Endothelial cell of umbilical vein (primary cell): ENCODE results near the gene DACT1. TPM values are rescaled to one million over a fixed set of nuclear protein-coding genes. Genes with fewer than 3 reads are reported as not detected.
"Not testable (repeated sequence)": the region's sequence is repeated elsewhere in the genome, so short reads cannot be mapped to it uniquely, and the experiment has no call there.

ENCODE experiments used
- Bru-seq: library from RNA; stranded (reverse); fragments of 400-500 nt; gene quantifications from one replicate; lab custom pipeline; 2021; lab: Mats Ljungman, UMichigan
- BruChase-seq, 2 experiments: library from RNA; stranded (reverse); fragments of 400-500 nt; gene quantifications; one replicate each; lab custom pipeline; 2021; lab: Mats Ljungman, UMichigan
- BruUV-seq: library from RNA; stranded (reverse); fragments of 400-500 nt; replicated peaks from 2 replicates; lab custom pipeline; 2021; lab: Mats Ljungman, UMichigan
- CTCF ChIA-PET: fragments of 300-600, 350-600 bp; sonication (Branson Sonifier 250); formaldehyde crosslinking; loops from one replicate; lab custom pipeline; 2021; ENCODE audit warnings: antibody characterized with exemption, inconsistent platforms; lab: Charles Lee
- POLR2A ChIA-PET: fragments of 300-600, 350-600 bp; sonication (Branson Sonifier 250); formaldehyde crosslinking; loops from one replicate; lab custom pipeline; 2021; ENCODE audit warnings: antibody characterized with exemption, inconsistent platforms; lab: Charles Lee
- DNase-seq: peaks from one replicate; pipeline ENCODE4 v3.0.0-alpha.2; 2011; ENCODE audit warnings: low read depth, low spot score
- FAIRE-seq: peaks from 2 replicates; lab custom pipeline; 2011; peaks lifted over from hg19 to GRCh38; lab: Jason Lieb, UNC
- H2AFZ ChIP-seq: 2 replicates; pipeline ENCODE4 v1.6.0; 2012; ENCODE audit warnings: low read depth, low read length, control low read depth, inconsistent platforms
- H3K27ac ChIP-seq: 2 replicates; pipeline ENCODE4 v1.5.1; 2011; ENCODE audit warnings: low read depth, mild to moderate bottlenecking, control low read depth, low read length, moderate library complexity; ENCODE audit not compliant: insufficient read depth
- H3K27me3 ChIP-seq, 2 experiments: 2 replicates each; pipeline versions ENCODE4 v1.6.0 to v1.6.1; 2011; ENCODE audit warnings: low read length in 2 of 2, mixed read lengths in 1 of 2; ENCODE audit not compliant: control insufficient read depth in 2 of 2, insufficient read depth in 2 of 2
- H3K36me3 ChIP-seq, 2 experiments: 2 replicates in 1 of 2; 3 replicates in 1 of 2; pipeline ENCODE4 v1.5.1; 2011; ENCODE audit warnings: low read length in 2 of 2, mild to moderate bottlenecking in 1 of 2, moderate library complexity in 1 of 2; ENCODE audit not compliant: control insufficient read depth in 2 of 2, insufficient read depth in 2 of 2; ENCODE audit errors: extremely low read depth in 1 of 2
- H3K4me1 ChIP-seq: 3 replicates; pipeline ENCODE4 v1.5.1; 2011; ENCODE audit warnings: mild to moderate bottlenecking, low read length; ENCODE audit not compliant: control insufficient read depth, insufficient read depth; ENCODE audit errors: extremely low read depth
- H3K4me2 ChIP-seq: 2 replicates; pipeline ENCODE4 v1.6.1; 2011; ENCODE audit warnings: low read length, control low read depth, mixed read lengths; ENCODE audit not compliant: insufficient read depth
- H3K4me3 ChIP-seq, 3 experiments: fragments of 200-600 bp in 1 of 3; sonication (generic), shearing (Covaris generic) in 1 of 3; replicated peaks in 1 of 3; 2 replicates each; pipeline ENCODE4 v1.5.1; 2011 to 2016; ENCODE audit warnings: control low read depth in 3 of 3, low read length in 3 of 3, mild to moderate bottlenecking in 2 of 3, inconsistent platforms in 1 of 3, low read depth in 1 of 3, moderate library complexity in 1 of 3; ENCODE audit not compliant: insufficient read depth in 1 of 3
- H3K79me2 ChIP-seq: 2 replicates; pipeline ENCODE4 v1.6.0; 2012; ENCODE audit warnings: low read length, inconsistent platforms; ENCODE audit not compliant: control insufficient read depth, insufficient read depth
- H3K9ac ChIP-seq: replicated peaks from 2 replicates; pipeline ENCODE3; 2011; ENCODE audit warnings: low read length, control low read depth; ENCODE audit not compliant: insufficient read depth; ENCODE audit errors: extremely low read depth
- H3K9me1 ChIP-seq: replicated peaks from 3 replicates; pipeline ENCODE4 v1.6.0; 2011; ENCODE audit warnings: mild to moderate bottlenecking, low read length; ENCODE audit not compliant: control insufficient read depth, insufficient read depth; ENCODE audit errors: extremely low read depth
- H3K9me3 ChIP-seq: replicated peaks from 2 replicates; pipeline ENCODE4 v1.5.1; 2012; ENCODE audit warnings: low read length, inconsistent platforms; ENCODE audit not compliant: control insufficient read depth, insufficient read depth
- H4K20me1 ChIP-seq: replicated peaks from 2 replicates; pipeline ENCODE3; 2011; ENCODE audit warnings: mild to moderate bottlenecking, low read length; ENCODE audit not compliant: control insufficient read depth, insufficient read depth; ENCODE audit errors: extremely low read depth
- CTCF ChIP-seq, 2 donors: IDR thresholded peaks; 1 replicate in 1 of 2; 2 replicates in 1 of 2; pipeline ENCODE4 v1.5.1; 2011; ENCODE audit warnings: low read length in 2 of 2, mild to moderate bottlenecking in 2 of 2, moderate library complexity in 2 of 2, control low read depth in 1 of 2, inconsistent platforms in 1 of 2, low read depth in 1 of 2; ENCODE audit not compliant: insufficient read depth in 1 of 2; ENCODE audit errors: extremely low read depth in 1 of 2
- EZH2 ChIP-seq: IDR thresholded peaks from 2 replicates; pipeline ENCODE4 v1.6.1; 2012; ENCODE audit warnings: borderline replicate concordance, low read depth, mild to moderate bottlenecking, moderate library complexity, low read length, inconsistent platforms; ENCODE audit not compliant: severe bottlenecking
- FOS ChIP-seq: IDR thresholded peaks from 2 replicates; pipeline ENCODE4 v1.6.1; 2011; ENCODE audit warnings: mild to moderate bottlenecking, low read length, moderate library complexity, borderline replicate concordance; ENCODE audit not compliant: insufficient read depth
- GATA2 ChIP-seq: IDR thresholded peaks from 2 replicates; pipeline ENCODE4 v1.7.0; 2011; ENCODE audit warnings: low read depth, mild to moderate bottlenecking, moderate library complexity, mixed read lengths, low read length; ENCODE audit not compliant: insufficient read length, insufficient read depth
- JUN ChIP-seq: IDR thresholded peaks from 2 replicates; pipeline ENCODE4 v1.6.1; 2011; ENCODE audit warnings: borderline replicate concordance, low read depth; ENCODE audit not compliant: insufficient read length, insufficient read depth
- MYC ChIP-seq: IDR thresholded peaks from one replicate; pipeline ENCODE4 v1.6.1; 2011; ENCODE audit warnings: mild to moderate bottlenecking, low read depth, low read length
- POLR2A ChIP-seq: IDR thresholded peaks from 2 replicates; pipeline ENCODE4 v1.6.1; 2012; ENCODE audit warnings: low read depth, mild to moderate bottlenecking, control low read depth, low read length
- POLR2AphosphoS5 ChIP-seq: IDR thresholded peaks from 2 replicates; pipeline ENCODE4 v1.6.1; 2012; ENCODE audit warnings: low read depth, mild to moderate bottlenecking, control low read depth, low read length, moderate library complexity; ENCODE audit not compliant: insufficient read depth
- dilution Hi-C: fragments of 300-500 bp; cut with MboI; formaldehyde crosslinking; loops from one replicate; pipeline ENCODE4 v1.15.0; 2019; ENCODE audit warnings: low sequenced_read_pairs; ENCODE audit not compliant: extremely low pct_ligation_motif_present
- intact Hi-C: fragments of 100-400 bp; cut with micrococcal nuclease; formaldehyde crosslinking; loops from one replicate; pipeline ENCODE4 v1.10.0; 2022
- long read RNA-seq: library from polyadenylated mRNA; stranded (forward); transcript quantifications from one replicate; pipeline ENCODE4 v2.0.0, GENCODE V29; 2021
- polyA minus RNA-seq, 3 experiments: library from RNA; depleted of rRNA, polyadenylated mRNA; stranded (reverse); fragments of >200 nt; gene quantifications; 1 replicate in 1 of 3; 2 replicates in 2 of 3; pipeline ENCODE4 v1.2.3, GENCODE V29; 2011
- polyA plus RNA-seq, 4 experiments: library from polyadenylated mRNA; depleted of rRNA in 3 of 4; stranded (reverse) in 3 of 4; unstranded in 1 of 4; fragments of >200 nt; gene quantifications; 2 replicates each; pipeline versions ENCODE4 v1.2.1 to v1.2.3, GENCODE V29; 2011 to 2012; ENCODE audit warnings: missing spikeins in 1 of 4
- total RNA-seq: library from RNA; stranded (reverse); gene quantifications from 2 replicates; pipeline ENCODE4 v1.2.3, GENCODE V29; 2021
- TF ChIP-seq, protein P1 (sequence below): IDR thresholded peaks from 2 replicates; pipeline ENCODE4 v1.6.1; 2011; ENCODE audit not compliant: insufficient read depth, insufficient read length

DACT1 gene
- 0.27 and 0.37 TPM in 2 replicates for total RNA-seq
- 0.21 TPM in 2 replicates for polyA plus RNA-seq
- 0.14 and 0.22 TPM in 2 replicates for polyA plus RNA-seq (2011; cell fraction: cytosol; rRNA removed)
- polyA plus RNA-seq (2011; cell fraction: nucleus; rRNA removed) = 0.42 and 0.46 TPM in 2 replicates
- 0.20 and 0.33 TPM in 2 replicates for polyA plus RNA-seq (2012)
- 0.87 and 1.1 TPM in 2 replicates for polyA minus RNA-seq
- polyA minus RNA-seq (2011; cell fraction: cytosol; rRNA and poly(A)+ RNA removed) = not detected
- 0.29 TPM in 1 of 2 replicates, not detected in the other for polyA minus RNA-seq (2011; cell fraction: nucleus; rRNA and poly(A)+ RNA removed)
- Bru-seq, nascent RNA = percentile 19 among the genes with signal in this experiment
- percentile 15 among the genes with signal in this experiment for BruChase-seq, experiment 1, labeled RNA remaining after a 6-hour chase
- percentile 30 among the genes with signal in this experiment for BruChase-seq, experiment 2, labeled RNA remaining after a 2-hour chase
- long read RNA-seq, partial matches to known transcripts = 0 of 1 reads
- long read RNA-seq, other reads (novel, unspliced or antisense) = 0 of 1 reads

- POLR2A ChIA-PET = no interaction called here
- dilution Hi-C loops = no loop called here
- TF ChIP-seq JUN (no peak), GATA2 (no peak), MYC (no peak), FOS (no peak), CTCF (IDR thresholded peaks at IDR 0.05; ENCODE audit: extremely low read depth in 1 of 2, insufficient read depth in 1 of 2, low read depth in 1 of 2, low read length in 2 of 2) (no peak), POLR2AphosphoS5 (no peak), EZH2 (no peak), POLR2A (no peak)
- TF ChIP-seq, protein P1, sequence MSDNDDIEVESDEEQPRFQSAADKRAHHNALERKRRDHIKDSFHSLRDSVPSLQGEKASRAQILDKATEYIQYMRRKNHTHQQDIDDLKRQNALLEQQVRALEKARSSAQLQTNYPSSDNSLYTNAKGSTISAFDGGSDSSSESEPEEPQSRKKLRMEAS = no peak
Observed at GRCh38 chr14:58637391-58638230, at the start of gene DACT1. DACT1 (plus strand) TSS chr14:58637962; CDS start chr14:58638203, 241 bp downstream.

GRCh38 chr14:58588321-58588720, 49.4 kb upstream of the DACT1 start:
- FAIRE-seq, H4K20me1 ChIP-seq, H3K4me3 ChIP-seq, H3K36me3 ChIP-seq, CTCF ChIA-PET, BruUV-seq, H3K27ac ChIP-seq, H3K79me2 ChIP-seq, DNase-seq, H3K9me1 ChIP-seq, dilution Hi-C loops, H3K9me3 ChIP-seq, intact Hi-C loops, H3K27me3 ChIP-seq, POLR2A ChIA-PET, H3K4me2 ChIP-seq, H3K4me1 ChIP-seq, H2AFZ ChIP-seq, H3K9ac ChIP-seq: not testable (repeated sequence)

More at GRCh38 chr14:58637391-58638230, at the start of gene DACT1:
- H3K9me1 ChIP-seq = no peaks in the 10 kb centered on the region
- H3K4me1 ChIP-seq = peaks cover 8% of the 10 kb centered on the region
- H4K20me1 ChIP-seq = no peaks in the 10 kb centered on the region
- peak within 1 kb of the TSS; percentile 19 to 60 (median 41) for H3K4me3 ChIP-seq
- no TSS peak for BruUV-seq
- no peak for FAIRE-seq
- H3K4me2 ChIP-seq = peak within 1 kb of the TSS; percentile 84
- intact Hi-C loops = loop anchor here (2.0 kb wide), 1 partner anchor 137 kb away; no protein-coding TSS in a partner anchor
- H3K36me3 ChIP-seq = no peaks in the 10 kb centered on the region
- H3K9me3 ChIP-seq = no peaks in the 10 kb centered on the region
- H3K79me2 ChIP-seq = no peaks in the 10 kb centered on the region
- H3K27ac ChIP-seq = no peak within 1 kb of the TSS
- peak; percentile 67 for DNase-seq
- peak within 1 kb of the TSS; percentile 68 for H2AFZ ChIP-seq
- H3K9ac ChIP-seq = no peak within 1 kb of the TSS
- peaks cover 30 to 51% of the 10 kb centered on the region in 2 experiments for H3K27me3 ChIP-seq
- CTCF ChIA-PET = interaction anchor here (0.8 to 8.8 kb wide), 7 partner anchors 35 to 486 kb away, joined by 3 to 93 read pairs (median 5); no protein-coding TSS in a partner anchor
